GM13977 (cell line): Measurements from ENCODE around the gene MAPKAPK3.
A peak's percentile ranks its signal among the peaks of the same experiment; 100 is the strongest.

Experiments
- DNase-seq: peaks from one replicate; pipeline ENCODE4 v3.0.0; 2012; ENCODE audit warnings: low spot score
- in situ Hi-C: fragments of 300-500 bp; cut with MboI; formaldehyde crosslinking; loops from one replicate; pipeline ENCODE4 v1.12.0; 2022; ENCODE audit warnings: low sequenced_read_pairs, low pct_unique_long_range_greater_than_20kb, mixed read lengths, inconsistent platforms; ENCODE audit not compliant: unreplicated experiment
- TF ChIP-seq, protein P1 (sequence below): IDR thresholded peaks from 2 replicates; pipeline ENCODE4 v1.5.1; 2012; ENCODE audit warnings: mild to moderate bottlenecking, control low read depth; ENCODE audit not compliant: insufficient read depth; ENCODE audit errors: extremely low read depth, missing control alignments

Gene MAPKAPK3

DNA sequence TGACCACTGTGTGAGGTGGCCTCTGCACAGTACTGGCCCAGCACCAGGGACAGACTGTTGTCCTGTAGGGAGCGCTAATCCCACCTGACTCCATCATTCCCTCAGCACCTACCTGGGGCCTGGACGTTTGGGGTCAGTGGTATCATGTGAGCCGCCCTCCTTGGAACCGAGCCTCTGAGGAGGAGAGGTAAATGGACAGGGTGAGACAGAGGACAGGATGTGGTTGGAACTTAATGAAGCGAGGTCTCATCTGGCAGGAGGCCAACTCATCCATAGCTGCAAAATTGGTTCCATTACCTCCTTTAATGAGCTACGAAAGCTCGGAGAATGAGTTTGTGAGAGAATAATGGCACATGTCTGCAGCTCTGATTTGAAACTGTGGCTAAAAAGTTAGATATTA, 13.9 kb downstream of the MAPKAPK3 start:
- TF ChIP-seq, protein P1, sequence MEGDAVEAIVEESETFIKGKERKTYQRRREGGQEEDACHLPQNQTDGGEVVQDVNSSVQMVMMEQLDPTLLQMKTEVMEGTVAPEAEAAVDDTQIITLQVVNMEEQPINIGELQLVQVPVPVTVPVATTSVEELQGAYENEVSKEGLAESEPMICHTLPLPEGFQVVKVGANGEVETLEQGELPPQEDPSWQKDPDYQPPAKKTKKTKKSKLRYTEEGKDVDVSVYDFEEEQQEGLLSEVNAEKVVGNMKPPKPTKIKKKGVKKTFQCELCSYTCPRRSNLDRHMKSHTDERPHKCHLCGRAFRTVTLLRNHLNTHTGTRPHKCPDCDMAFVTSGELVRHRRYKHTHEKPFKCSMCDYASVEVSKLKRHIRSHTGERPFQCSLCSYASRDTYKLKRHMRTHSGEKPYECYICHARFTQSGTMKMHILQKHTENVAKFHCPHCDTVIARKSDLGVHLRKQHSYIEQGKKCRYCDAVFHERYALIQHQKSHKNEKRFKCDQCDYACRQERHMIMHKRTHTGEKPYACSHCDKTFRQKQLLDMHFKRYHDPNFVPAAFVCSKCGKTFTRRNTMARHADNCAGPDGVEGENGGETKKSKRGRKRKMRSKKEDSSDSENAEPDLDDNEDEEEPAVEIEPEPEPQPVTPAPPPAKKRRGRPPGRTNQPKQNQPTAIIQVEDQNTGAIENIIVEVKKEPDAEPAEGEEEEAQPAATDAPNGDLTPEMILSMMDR: no peak
- DNase-seq: no peak
- in situ Hi-C loops: no loop called here

DNA sequence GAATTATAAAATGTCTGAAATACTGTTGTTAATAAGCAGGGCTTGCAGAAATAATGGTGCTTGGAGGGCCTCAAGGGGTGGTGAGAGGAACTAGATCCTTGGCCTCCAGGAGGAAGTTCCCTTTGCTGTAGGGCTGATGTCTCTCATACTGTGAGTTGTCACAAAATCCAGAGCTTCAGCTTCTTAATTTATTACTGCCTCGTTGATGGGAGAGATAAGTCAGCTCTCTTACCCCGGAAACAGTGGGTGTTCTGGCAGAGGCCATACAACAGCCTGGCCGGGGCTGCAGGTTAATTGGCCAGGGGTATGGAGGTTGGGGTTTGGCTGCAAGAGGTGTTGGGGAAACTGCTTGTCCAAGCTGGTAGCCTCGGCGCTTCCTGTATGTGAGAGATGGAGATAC, 15.5 kb downstream of the MAPKAPK3 start:
- in situ Hi-C loops: no loop called here
- no peak for DNase-seq
- TF ChIP-seq, protein P1: peak; percentile 3

DNA sequence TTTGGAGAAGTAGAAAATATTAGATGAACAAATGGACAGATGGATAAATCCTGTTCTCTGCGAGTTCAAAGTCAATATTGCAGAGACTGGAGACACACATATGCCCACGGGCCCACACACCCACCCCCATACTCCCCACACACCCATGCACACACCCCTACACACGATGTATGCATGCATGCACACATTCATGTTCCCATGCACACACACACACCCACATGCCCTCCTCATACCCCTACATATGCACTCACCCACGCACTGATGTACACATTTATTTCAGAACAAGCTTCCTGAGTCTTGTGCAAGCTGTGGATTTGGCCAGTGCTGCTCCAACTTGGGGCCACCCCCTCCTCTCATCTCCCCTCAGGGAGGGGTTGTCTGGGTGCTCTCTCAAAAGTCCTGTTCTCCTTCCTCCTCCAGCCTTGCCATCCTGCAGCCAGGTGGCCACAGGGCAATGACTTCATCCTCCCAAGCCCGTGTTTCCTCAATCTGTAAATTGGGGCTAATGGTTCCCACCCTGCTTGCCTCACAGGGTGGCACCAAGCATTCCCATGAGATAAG, 16.4 kb downstream of the MAPKAPK3 start:
- DNase-seq: no peak
- in situ Hi-C loops: no loop called here
- TF ChIP-seq, protein P1: no peak

DNA sequence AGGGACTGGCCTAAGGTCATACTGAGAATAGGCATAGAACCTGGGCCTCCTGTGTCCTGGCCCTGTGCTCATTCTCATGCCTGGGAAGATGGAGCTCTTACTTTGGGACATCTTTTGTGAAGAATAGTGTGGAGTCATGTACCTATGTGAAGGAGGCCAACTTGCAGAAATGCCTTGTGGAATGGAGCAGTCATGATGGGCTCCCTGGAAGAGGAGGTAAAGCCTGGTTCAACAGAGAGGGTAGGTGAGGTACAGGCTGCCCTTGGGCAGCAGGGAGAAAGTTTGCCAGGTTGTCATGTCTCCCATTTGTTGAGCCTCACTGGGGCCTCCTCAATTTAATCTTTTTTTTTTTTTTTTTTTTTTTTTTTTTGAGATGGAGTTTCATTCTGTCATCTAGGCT, 18.1 kb downstream of the MAPKAPK3 start:
- no peak for DNase-seq
- in situ Hi-C loops: no loop called here
- TF ChIP-seq, protein P1: no peak

DNA sequence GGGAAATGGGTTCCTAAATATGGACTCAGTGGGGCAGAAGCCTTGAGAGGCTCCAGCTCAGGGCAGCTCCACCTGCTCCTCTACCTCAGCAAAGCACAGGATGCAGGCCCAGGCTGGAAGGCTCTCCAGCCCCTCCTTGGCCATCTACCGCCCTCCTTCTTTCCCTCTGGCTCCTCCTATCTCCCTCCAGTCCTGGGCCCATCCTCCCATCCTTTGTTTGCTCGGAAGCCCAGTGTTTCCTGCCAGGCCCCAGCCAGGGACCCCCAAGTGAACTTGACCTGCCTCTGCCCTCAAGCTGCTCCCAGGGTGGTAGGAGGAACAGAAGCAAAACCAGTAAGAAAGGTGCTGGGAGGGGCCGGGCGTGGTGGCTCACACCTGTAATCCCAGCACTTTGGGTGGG, 20.1 kb downstream of the MAPKAPK3 start:
- no peak for DNase-seq
- in situ Hi-C loops: no loop called here
- TF ChIP-seq, protein P1: no peak

DNA sequence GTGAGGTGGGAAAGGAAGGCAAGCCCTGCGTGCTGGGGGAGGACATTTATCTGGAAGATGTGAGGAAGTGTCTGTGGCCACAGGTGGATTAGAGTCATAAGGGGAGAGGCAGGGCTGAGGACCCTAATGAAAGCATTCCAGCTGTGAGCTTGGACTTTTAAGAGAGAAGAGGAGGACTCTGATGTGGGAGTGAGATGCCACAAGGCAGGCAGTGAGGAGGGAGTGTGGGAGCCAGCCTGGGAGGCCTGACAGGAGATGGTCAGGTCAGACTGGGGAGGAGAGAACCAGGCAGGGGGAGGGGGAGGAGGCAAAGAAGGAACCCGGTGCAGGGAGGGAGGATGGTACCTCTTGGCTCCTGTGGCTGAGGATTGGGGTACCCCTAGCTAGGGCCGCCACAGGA, 21.0 kb downstream of the MAPKAPK3 start:
- DNase-seq: no peak
- TF ChIP-seq, protein P1: no peak
- in situ Hi-C loops: no loop called here
